ENCODE results near the gene IKZF2. TPM values are rescaled to one million over a fixed set of nuclear protein-coding genes. Genes with fewer than 3 reads are reported as not detected.

Gene IKZF2
- total RNA-seq, 1 experiment from 2014 or later, result 0.44 TPM

- in situ Hi-C loops (cut with HindIII; ENCODE audit: low pct_unique_long_range_greater_than_20kb, low sequenced_read_pairs), result no loop called here
- no peak for ATAC-seq
Measured at GRCh38 chr2:212973347-212973746, 178.1 kb downstream of the IKZF2 start.

GRCh38 chr2:212970132-212970531, 181.3 kb downstream of the IKZF2 start:
- Histone ChIP-seq H3K36me3 (ENCODE audit: control insufficient read depth, insufficient read depth, low read length) (no peaks in the 10 kb centered on the region), H3K9me3 (ENCODE audit: control insufficient read depth, insufficient read depth, low read depth, low read length) (no peaks in the 10 kb centered on the region), H3K27me3 (ENCODE audit: control insufficient read depth, insufficient read depth, low read length) (no peaks in the 10 kb centered on the region), H3K4me3 (ENCODE audit: low read depth in 2 of 2, low read length in 2 of 2) (no peak overlapping the region), H3K27ac (ENCODE audit: low read length) (no peak overlapping the region), H3K4me1 (ENCODE audit: control insufficient read depth, insufficient read depth, low read length) (no peaks in the 10 kb centered on the region)
- CTCF ChIA-PET, result no interaction called here
- intact Hi-C loops (cut with micrococcal nuclease; ENCODE audit: unreplicated experiment) (no loop called here), in situ Hi-C loops (cut with HindIII; ENCODE audit: low pct_unique_long_range_greater_than_20kb, low sequenced_read_pairs) (no loop called here)
- BruUV-seq (replicated peaks), result no TSS peak
- no peak for TF ChIP-seq REST (IDR thresholded peaks at IDR 0.05; ENCODE audit: insufficient read depth in 1 of 2, low read depth in 2 of 2, low read length in 1 of 2)
- TF ChIP-seq TCF7L2 (IDR thresholded peaks at IDR 0.05; ENCODE audit: low read depth, low read length), result no peak
- no peak for TF ChIP-seq CTCF (IDR thresholded peaks at IDR 0.05)
- no peak for TF ChIP-seq POLR2AphosphoS5 (IDR thresholded peaks at IDR 0.05; ENCODE audit: low read depth, low read length)
- TF ChIP-seq SIN3A (IDR thresholded peaks at IDR 0.05; ENCODE audit: borderline replicate concordance, insufficient read depth, low read depth, low read length), result no peak
- DNase-seq (ENCODE audit: low read depth, low spot score) (no peak), ATAC-seq (no peak)
- POLR2A ChIA-PET, result no interaction called here

More at GRCh38 chr2:212973347-212973746, 178.1 kb downstream of the IKZF2 start:
- BruUV-seq (replicated peaks), result no TSS peak
- ChIA-PET POLR2A (no interaction called here), CTCF (no interaction called here)
- no peaks in the 10 kb centered on the region for H3K4me1 ChIP-seq (ENCODE audit: control insufficient read depth, insufficient read depth, low read length)
- H3K4me3 ChIP-seq (ENCODE audit: low read depth in 2 of 2, low read length in 2 of 2), result no peak overlapping the region
- no peaks in the 10 kb centered on the region for H3K36me3 ChIP-seq (ENCODE audit: control insufficient read depth, insufficient read depth, low read length)
- TF ChIP-seq SIN3A (IDR thresholded peaks at IDR 0.05; ENCODE audit: borderline replicate concordance, insufficient read depth, low read depth, low read length), result no peak
- TF ChIP-seq TCF7L2 (IDR thresholded peaks at IDR 0.05; ENCODE audit: low read depth, low read length), result no peak
- no peak for TF ChIP-seq POLR2AphosphoS5 (IDR thresholded peaks at IDR 0.05; ENCODE audit: low read depth, low read length)
- no peak for TF ChIP-seq REST (IDR thresholded peaks at IDR 0.05; ENCODE audit: insufficient read depth in 1 of 2, low read depth in 2 of 2, low read length in 1 of 2)
- TF ChIP-seq CTCF (IDR thresholded peaks at IDR 0.05), result no peak
- H3K27ac ChIP-seq (ENCODE audit: low read length), result no peak overlapping the region
- no peak for DNase-seq (ENCODE audit: low read depth, low spot score)
- no peaks in the 10 kb centered on the region for H3K27me3 ChIP-seq (ENCODE audit: control insufficient read depth, insufficient read depth, low read length)
- intact Hi-C loops (cut with micrococcal nuclease; ENCODE audit: unreplicated experiment), result no loop called here
- no peaks in the 10 kb centered on the region for H3K9me3 ChIP-seq (ENCODE audit: control insufficient read depth, insufficient read depth, low read depth, low read length)
